ENCODE data around the gene ZNF217. TPM values are rescaled to one million over a fixed set of nuclear protein-coding genes. Genes with fewer than 3 reads are reported as not detected.
"Not testable (repeated sequence)": the region's sequence is repeated elsewhere in the genome, so short reads cannot be mapped to it uniquely, and the experiment has no call there.

ZNF217 gene
- total RNA-seq, 1 donor from 2014 or later: 76.3 TPM

DNA sequence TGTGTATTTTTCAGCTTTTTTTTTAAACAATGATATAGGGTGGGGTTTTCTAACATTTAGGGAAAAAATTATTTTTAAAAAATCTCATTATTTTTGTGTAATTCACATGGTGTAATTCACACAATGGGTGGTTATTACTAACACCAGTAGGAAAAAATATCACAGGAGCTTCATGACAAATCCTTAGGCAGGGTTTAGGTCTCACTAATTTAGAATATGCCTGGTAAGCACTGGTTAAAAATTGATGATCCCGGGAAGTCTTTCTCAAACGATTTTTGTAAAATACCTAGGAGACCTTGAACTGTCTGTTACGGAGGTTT, 29.5 kb upstream of the ZNF217 start:
- no peaks in the 10 kb centered on the region for H3K27me3 Mint-ChIP-seq
- TF ChIP-seq, protein P1, sequence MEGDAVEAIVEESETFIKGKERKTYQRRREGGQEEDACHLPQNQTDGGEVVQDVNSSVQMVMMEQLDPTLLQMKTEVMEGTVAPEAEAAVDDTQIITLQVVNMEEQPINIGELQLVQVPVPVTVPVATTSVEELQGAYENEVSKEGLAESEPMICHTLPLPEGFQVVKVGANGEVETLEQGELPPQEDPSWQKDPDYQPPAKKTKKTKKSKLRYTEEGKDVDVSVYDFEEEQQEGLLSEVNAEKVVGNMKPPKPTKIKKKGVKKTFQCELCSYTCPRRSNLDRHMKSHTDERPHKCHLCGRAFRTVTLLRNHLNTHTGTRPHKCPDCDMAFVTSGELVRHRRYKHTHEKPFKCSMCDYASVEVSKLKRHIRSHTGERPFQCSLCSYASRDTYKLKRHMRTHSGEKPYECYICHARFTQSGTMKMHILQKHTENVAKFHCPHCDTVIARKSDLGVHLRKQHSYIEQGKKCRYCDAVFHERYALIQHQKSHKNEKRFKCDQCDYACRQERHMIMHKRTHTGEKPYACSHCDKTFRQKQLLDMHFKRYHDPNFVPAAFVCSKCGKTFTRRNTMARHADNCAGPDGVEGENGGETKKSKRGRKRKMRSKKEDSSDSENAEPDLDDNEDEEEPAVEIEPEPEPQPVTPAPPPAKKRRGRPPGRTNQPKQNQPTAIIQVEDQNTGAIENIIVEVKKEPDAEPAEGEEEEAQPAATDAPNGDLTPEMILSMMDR (IDR thresholded peaks at IDR 0.05; ENCODE audit: unreplicated experiment): no peak
- H3K27ac Mint-ChIP-seq: peak overlapping the region; percentile 99
- H3K36me3 Mint-ChIP-seq (ENCODE audit: insufficient read depth): no peaks in the 10 kb centered on the region
- no peaks in the 10 kb centered on the region for H3K9me3 Mint-ChIP-seq (ENCODE audit: low read depth)
- DNase-seq (ENCODE audit: low spot score, unreplicated experiment): no peak
- H3K4me1 Mint-ChIP-seq (ENCODE audit: low read depth): peaks cover 26% of the 10 kb centered on the region
- peak overlapping the region; percentile 76 for H3K4me3 Mint-ChIP-seq (ENCODE audit: low read depth)

DNA sequence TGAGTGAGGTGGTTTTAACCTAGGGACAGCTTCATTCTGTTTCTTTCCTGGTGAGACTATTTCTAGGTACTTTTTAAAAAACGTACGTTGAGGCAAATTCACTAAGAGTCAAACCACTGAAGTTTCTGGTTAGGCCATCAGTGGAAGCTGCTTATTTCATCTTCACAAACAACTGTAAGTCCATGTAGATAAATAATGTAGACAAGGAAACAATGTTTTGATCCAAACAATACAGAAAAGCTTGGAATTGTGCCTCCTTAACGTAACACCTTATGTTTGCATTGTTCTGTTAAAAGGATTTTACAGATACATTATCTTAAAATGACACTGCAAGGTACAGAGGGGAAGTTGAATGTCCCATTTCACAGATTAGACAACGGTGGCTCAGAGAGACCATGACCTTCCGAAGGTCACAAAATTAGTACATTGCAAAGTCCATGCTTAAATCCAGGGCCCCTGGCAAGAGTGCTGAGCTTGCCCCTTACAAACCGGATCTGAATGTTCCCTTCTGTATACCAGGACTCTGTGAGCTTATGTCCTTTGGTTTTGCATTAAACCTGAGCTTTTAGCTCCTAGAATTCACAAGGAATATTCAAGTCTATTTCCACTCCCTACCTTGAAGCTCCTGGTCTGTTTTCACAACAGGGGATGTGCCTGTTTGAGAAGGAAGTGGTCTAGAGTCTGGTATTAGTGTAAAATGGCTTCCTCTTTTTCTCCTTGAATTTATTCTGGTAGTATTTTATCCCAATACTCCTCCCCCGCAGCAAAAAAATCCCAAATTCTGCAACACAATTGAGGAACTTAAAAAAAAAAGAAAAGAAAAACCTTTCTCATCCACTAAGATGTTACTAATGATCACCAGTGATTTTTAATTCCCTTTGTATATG, 28.9 kb upstream of the ZNF217 start:
- H3K9me3 Mint-ChIP-seq (ENCODE audit: low read depth): no peaks in the 10 kb centered on the region
- H3K27me3 Mint-ChIP-seq: no peaks in the 10 kb centered on the region
- peaks cover 26% of the 10 kb centered on the region for H3K4me1 Mint-ChIP-seq (ENCODE audit: low read depth)
- peak overlapping the region; percentile 76 for H3K4me3 Mint-ChIP-seq (ENCODE audit: low read depth)
- no peaks in the 10 kb centered on the region for H3K36me3 Mint-ChIP-seq (ENCODE audit: insufficient read depth)
- no peak for DNase-seq (ENCODE audit: low spot score, unreplicated experiment)
- peak overlapping the region; percentile 99 for H3K27ac Mint-ChIP-seq
- TF ChIP-seq, protein P1 (IDR thresholded peaks at IDR 0.05; ENCODE audit: unreplicated experiment): no peak

DNA sequence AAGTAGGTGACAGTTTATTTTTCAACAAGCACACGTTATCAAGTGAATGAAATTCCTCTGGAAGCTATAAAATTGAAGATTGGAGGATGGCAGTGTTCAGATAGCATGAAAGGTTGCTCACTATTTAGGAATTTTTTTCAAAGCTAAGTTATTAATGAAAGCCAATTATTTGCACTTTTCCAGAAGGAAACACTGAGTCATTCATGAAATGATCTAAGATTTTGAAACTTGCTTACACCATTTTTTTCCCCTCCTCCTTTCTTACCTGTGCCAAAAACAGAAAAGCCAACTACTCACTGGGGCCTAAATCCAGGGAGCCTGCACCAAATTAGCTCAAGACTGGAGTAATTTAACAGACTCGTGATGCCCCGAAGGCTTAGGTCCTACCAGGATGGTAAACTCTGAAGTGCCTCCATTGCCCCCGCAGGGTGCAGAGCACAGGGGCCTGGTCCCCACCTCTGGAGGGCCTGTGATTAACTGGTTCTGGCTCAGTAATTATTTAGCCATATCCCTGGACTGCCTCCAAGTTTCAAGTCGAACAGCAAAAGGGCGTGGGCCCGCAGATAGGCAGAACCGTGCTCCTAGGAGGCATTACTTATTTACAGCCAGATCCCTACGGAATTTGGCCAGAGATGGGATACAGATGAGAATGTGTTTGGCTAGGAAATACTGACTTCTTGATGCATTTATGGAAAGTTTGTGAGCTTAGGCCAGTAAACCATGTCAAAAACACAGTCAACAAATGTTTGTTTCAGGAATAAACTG, 28.0 kb upstream of the ZNF217 start:
- H3K9me3 Mint-ChIP-seq (ENCODE audit: low read depth): no peaks in the 10 kb centered on the region

DNA sequence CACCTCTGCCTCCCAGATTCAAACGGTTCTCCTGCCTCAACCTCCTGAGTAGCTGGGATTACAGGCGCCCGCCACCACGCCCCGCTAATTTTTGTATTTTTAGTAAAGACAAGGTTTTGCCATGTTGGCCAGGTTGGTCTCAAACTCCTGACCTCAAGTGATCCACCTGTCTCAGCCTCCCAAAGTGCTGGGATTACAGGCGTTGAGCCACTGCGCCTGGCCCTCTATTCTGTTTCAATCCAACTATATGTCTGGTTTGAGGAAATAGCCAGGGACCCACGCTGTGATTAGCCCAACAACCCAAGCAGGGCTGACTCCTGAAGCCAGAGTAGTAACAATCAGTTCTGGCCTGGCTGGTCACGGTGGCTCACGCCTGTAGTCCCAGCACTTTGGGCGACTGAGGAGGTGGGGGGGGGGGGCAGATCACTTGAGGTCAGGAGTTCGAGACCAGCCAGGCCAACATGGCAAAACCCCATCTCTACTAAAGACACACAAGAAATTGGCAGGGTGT, 24.9 kb upstream of the ZNF217 start:
- H3K4me3 Mint-ChIP-seq (ENCODE audit: low read depth); H3K27ac Mint-ChIP-seq; DNase-seq (ENCODE audit: low spot score, unreplicated experiment); H3K9me3 Mint-ChIP-seq (ENCODE audit: low read depth); H3K36me3 Mint-ChIP-seq (ENCODE audit: insufficient read depth); H3K27me3 Mint-ChIP-seq: not testable (repeated sequence)
- H3K4me1 Mint-ChIP-seq (ENCODE audit: low read depth): peaks cover 22% of the 10 kb centered on the region

More for the DNA sequence above, 28.0 kb upstream of the ZNF217 start:
- Mint-ChIP-seq H3K4me1 (ENCODE audit: low read depth) (peaks cover 26% of the 10 kb centered on the region), H3K36me3 (ENCODE audit: insufficient read depth) (no peaks in the 10 kb centered on the region), H3K27ac (peak overlapping the region; percentile 99), H3K27me3 (no peaks in the 10 kb centered on the region), H3K4me3 (ENCODE audit: low read depth) (no peak overlapping the region)
- TF ChIP-seq, protein P1 (IDR thresholded peaks at IDR 0.05; ENCODE audit: unreplicated experiment): no peak
- no peak for DNase-seq (ENCODE audit: low spot score, unreplicated experiment)

DNA sequence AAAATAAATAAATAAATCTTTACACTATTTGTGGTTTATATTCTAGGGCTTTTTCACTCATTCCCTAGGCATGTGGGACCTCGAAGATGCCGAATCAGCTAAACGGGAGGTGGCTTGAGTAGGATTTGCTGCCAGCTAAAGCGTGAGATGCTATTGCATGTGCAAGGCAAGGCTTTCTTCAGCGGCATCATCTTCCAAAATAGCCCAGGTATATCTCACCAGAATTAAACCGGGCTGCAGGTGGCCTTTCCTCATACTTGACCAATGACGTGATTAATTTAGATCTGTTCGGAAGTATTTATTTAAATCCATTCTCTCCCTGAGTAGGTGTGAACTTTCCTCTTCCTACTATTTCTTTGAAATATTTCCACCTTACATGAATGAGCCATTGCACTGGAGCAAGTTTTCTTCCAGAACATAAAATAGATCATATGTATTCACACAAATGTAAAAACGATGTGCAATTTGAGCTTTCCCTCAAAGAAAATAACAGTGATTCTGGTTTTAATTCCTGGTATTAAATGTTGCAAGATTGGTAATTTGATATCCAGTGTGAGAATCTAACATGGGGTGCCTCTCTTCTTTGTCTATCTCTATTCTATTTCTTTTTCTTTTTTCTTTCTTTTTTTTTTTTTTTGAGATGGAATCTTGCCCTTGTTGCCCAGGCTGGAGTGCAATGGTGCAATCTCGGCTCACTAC, 24.3 kb upstream of the ZNF217 start:
- Mint-ChIP-seq H3K36me3 (ENCODE audit: insufficient read depth) (no peaks in the 10 kb centered on the region), H3K4me1 (ENCODE audit: low read depth) (peaks cover 23% of the 10 kb centered on the region), H3K27ac (no peak overlapping the region), H3K27me3 (no peaks in the 10 kb centered on the region), H3K4me3 (ENCODE audit: low read depth) (no peak overlapping the region), H3K9me3 (ENCODE audit: low read depth) (no peaks in the 10 kb centered on the region)
- TF ChIP-seq, protein P1 (IDR thresholded peaks at IDR 0.05; ENCODE audit: unreplicated experiment): no peak
- no peak for DNase-seq (ENCODE audit: low spot score, unreplicated experiment)

DNA sequence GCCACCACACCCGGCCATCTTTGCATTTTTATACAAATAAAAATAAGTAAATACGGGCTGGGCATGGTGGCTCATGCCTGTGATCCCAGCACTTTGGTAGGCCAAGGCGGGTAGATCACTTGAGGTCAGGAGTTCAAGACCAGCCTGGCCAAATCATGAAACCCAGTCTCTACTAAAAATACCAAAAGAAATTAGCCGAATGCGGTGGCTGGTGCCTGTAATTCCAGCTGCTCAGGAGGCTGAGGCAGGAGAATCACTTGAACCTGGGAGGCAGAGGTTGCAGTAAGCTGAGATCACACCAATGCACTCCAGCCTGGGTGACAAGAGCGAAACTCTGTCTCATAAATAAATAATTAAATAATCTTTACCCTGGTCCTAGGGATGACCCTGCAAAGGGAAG, 22.9 kb upstream of the ZNF217 start:
- not testable (repeated sequence) for H3K27ac Mint-ChIP-seq; H3K27me3 Mint-ChIP-seq; H3K9me3 Mint-ChIP-seq (ENCODE audit: low read depth); DNase-seq (ENCODE audit: low spot score, unreplicated experiment); H3K4me3 Mint-ChIP-seq (ENCODE audit: low read depth); H3K36me3 Mint-ChIP-seq (ENCODE audit: insufficient read depth)
- H3K4me1 Mint-ChIP-seq (ENCODE audit: low read depth): peaks cover 11% of the 10 kb centered on the region
